PFSK-1 (cell line): Measurements from ENCODE around the gene NEGR1.

Experiments used
- FOXP2 ChIP-seq: optimal IDR thresholded peaks from 2 replicates; pipeline ENCODE3; 2011; ENCODE audit warnings: borderline replicate concordance, control low read depth, inconsistent platforms; ENCODE audit not compliant: insufficient read depth; ENCODE audit errors: extremely low read length, extremely low read depth
- POLR2AphosphoS5 ChIP-seq: IDR thresholded peaks from 2 replicates; pipeline ENCODE4 v1.6.1; 2012; ENCODE audit warnings: low read depth, mild to moderate bottlenecking, control low read depth, low read length, moderate library complexity
- SIN3A ChIP-seq: IDR thresholded peaks from 2 replicates; pipeline ENCODE4 v1.6.1; 2012; ENCODE audit warnings: mild to moderate bottlenecking, low read length, moderate library complexity, borderline replicate concordance; ENCODE audit not compliant: insufficient read depth
- TAF1 ChIP-seq: IDR thresholded peaks from 2 replicates; pipeline ENCODE4 v1.6.1; 2012; ENCODE audit warnings: low read length, control low read depth, borderline replicate concordance; ENCODE audit not compliant: insufficient read depth
- TF ChIP-seq, protein P1 (sequence below), 2 experiments: IDR thresholded peaks; 2 replicates each; pipeline versions ENCODE4 v1.6.1 to v1.8.0; 2011 to 2012; ENCODE audit warnings: low read depth in 2 of 2, low read length in 2 of 2, control low read depth in 1 of 2, inconsistent platforms in 1 of 2, mild to moderate bottlenecking in 1 of 2, moderate library complexity in 1 of 2; ENCODE audit not compliant: insufficient read depth in 1 of 2

DNA sequence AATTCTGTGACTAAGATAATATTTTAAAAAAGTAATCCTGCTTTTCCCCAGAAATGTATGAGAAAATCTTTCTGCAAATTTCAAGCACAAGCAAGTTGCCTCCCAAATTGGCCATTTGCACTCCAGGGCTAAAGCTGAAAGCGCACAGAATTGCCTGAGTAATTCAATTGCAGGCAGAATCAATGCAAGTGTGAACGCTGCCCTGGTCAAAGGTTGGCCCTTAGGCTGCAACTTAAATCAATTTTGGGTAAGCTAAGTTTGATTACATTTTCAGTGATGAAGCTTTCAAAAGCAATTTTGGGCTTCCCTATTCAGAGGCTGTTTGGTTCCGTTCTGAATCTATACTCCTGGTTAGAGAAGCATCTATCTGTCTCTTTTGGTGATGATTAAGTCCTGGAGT is 699.7 kb downstream of the NEGR1 start:
- TF ChIP-seq POLR2AphosphoS5: no peak
- TF ChIP-seq, protein P1, sequence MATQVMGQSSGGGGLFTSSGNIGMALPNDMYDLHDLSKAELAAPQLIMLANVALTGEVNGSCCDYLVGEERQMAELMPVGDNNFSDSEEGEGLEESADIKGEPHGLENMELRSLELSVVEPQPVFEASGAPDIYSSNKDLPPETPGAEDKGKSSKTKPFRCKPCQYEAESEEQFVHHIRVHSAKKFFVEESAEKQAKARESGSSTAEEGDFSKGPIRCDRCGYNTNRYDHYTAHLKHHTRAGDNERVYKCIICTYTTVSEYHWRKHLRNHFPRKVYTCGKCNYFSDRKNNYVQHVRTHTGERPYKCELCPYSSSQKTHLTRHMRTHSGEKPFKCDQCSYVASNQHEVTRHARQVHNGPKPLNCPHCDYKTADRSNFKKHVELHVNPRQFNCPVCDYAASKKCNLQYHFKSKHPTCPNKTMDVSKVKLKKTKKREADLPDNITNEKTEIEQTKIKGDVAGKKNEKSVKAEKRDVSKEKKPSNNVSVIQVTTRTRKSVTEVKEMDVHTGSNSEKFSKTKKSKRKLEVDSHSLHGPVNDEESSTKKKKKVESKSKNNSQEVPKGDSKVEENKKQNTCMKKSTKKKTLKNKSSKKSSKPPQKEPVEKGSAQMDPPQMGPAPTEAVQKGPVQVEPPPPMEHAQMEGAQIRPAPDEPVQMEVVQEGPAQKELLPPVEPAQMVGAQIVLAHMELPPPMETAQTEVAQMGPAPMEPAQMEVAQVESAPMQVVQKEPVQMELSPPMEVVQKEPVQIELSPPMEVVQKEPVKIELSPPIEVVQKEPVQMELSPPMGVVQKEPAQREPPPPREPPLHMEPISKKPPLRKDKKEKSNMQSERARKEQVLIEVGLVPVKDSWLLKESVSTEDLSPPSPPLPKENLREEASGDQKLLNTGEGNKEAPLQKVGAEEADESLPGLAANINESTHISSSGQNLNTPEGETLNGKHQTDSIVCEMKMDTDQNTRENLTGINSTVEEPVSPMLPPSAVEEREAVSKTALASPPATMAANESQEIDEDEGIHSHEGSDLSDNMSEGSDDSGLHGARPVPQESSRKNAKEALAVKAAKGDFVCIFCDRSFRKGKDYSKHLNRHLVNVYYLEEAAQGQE (IDR thresholded peaks at IDR 0.05; ENCODE audit: insufficient read depth in 1 of 2, low read depth in 2 of 2, low read length in 2 of 2): no peak
- TF ChIP-seq TAF1: no peak
- TF ChIP-seq SIN3A: no peak
- no peak for TF ChIP-seq FOXP2
